Pancreas (tissue), 10 donors: ENCODE data around the gene CCDC6. TPM values are rescaled to one million over a fixed set of nuclear protein-coding genes. Genes with fewer than 3 reads are reported as not detected.
A peak's percentile ranks its signal among the peaks of the same experiment; 100 is the strongest.

Experiments used
- ATAC-seq, 4 donors: fragments of 200-7000 bp; cut with Tn5 transposase; one replicate each; pipeline versions ENCODE4 v1.8.0 to v1.9.1; 2020; ENCODE audit warnings: mild to moderate bottlenecking in 4 of 4, moderate library complexity in 4 of 4
- DNase-seq, 6 donors: peaks; one replicate each; pipeline ENCODE4 v3.0.0-alpha.2; 2020
- FAIRE-seq: peaks from 2 replicates; lab custom pipeline; 2012; peaks lifted over from hg19 to GRCh38; lab: Jason Lieb, UNC
- H3K27ac ChIP-seq, 4 donors: fragments of 200-600 bp; sonication (generic); 1 replicate in 3 of 4; 2 replicates in 1 of 4; pipeline versions ENCODE4 v1.5.0 to v1.8.0; 2020
- H3K27me3 ChIP-seq, 4 donors: fragments of 200-600 bp; one replicate each; pipeline ENCODE4 v1.8.0; 2021
- H3K36me3 ChIP-seq, 3 donors: fragments of 200-600 bp; sonication (generic) in 1 of 3; one replicate each; pipeline versions ENCODE4 v1.5.0 to v1.8.0; 2020 to 2021
- H3K4me1 ChIP-seq, 3 donors: fragments of 200-600 bp; one replicate each; pipeline ENCODE4 v1.8.0; 2021
- H3K4me3 ChIP-seq, 4 donors: fragments of 200-600 bp; sonication (generic) in 2 of 4; one replicate each; pipeline versions ENCODE4 v1.5.0 to v1.8.0; 2020 to 2021
- H3K9me3 ChIP-seq, 4 donors: fragments of 200-600 bp; one replicate each; pipeline ENCODE4 v1.8.0; 2021
- WGBS, 2 donors: extraction: QIAGEN DNeasy Blood & Tissue Kit; methylation state at CpG; one replicate each; pipeline ENCODE4 v1.1.7; 2013; 5-methylcytosine and 5-hydroxymethylcytosine counted together
- intact Hi-C, 3 donors: fragments of 100-400 bp; cut with DNase I; formaldehyde crosslinking; loops; one replicate each; pipeline versions ENCODE4 v1.11.1 to v1.14.2; 2022
- polyA plus RNA-seq, 2 donors: library from polyadenylated mRNA; stranded (reverse); fragments of 200-250 nt; gene quantifications; one replicate each; pipeline ENCODE4 v1.2.3, GENCODE V29; 2013
- total RNA-seq, 6 donors: library from RNA; stranded (reverse); fragmentation: NEBNext Ultra II Directional in 4 of 6; extraction: Animal tissue kit (Norgen Biotek cat#: 25700) in 4 of 6; gene quantifications; one replicate each; pipeline versions ENCODE4 v1.2.1 to v1.2.4, GENCODE V29; 2021 to 2023
- TF ChIP-seq, protein P1 (sequence below), 4 donors: fragments of 200-600 bp; sonication (generic) in 3 of 4; IDR thresholded peaks; one replicate each; pipeline versions ENCODE4 v1.5.0 to v1.8.0; 2021; ENCODE audit warnings: antibody characterized with exemption in 4 of 4
- donor health status: healthy with polysubstance abuse.
- donor health status: DM: no; HTN: no; CAD: no; lungs with moderate emphysema.
- donor health status: DM: no; HTN: no; CAD: no.
- donor health status: control.
- donor health status: control.
- donor health status: Bipolar disorder and iron deficiency.
- donor health status: DM: yes; HTN: yes; CAD: no.
- donor health status: DM: no; HTN: no; CAD: no.
- donor health status: DM: no; HTN: no; CAD: no.
- donor health status: DM: yes; HTN: yes; CAD: no.

Gene CCDC6
- total and polyA plus RNA-seq, 8 donors, result 8.3 to 53.1 (median 29.0) TPM

GRCh38 chr10:59857049-59857448, 49.3 kb downstream of the CCDC6 start:
- H3K36me3 ChIP-seq, result no peaks in the 10 kb centered on the region
- no peaks in the 10 kb centered on the region for H3K27me3 ChIP-seq
- no peak for FAIRE-seq
- intact Hi-C loops, result no loop called here
- H3K4me1 ChIP-seq, result peaks cover 14 to 28% (median 14%) of the 10 kb centered on the region in 3 donors
- no peak overlapping the region for H3K4me3 ChIP-seq
- 45 to 55% methylated on average over 3 of the region's 3 CpGs for WGBS, 2 donors
- no peak for DNase-seq
- H3K27ac ChIP-seq, result no peak overlapping the region
- no peak for ATAC-seq
- no peaks in the 10 kb centered on the region for H3K9me3 ChIP-seq
- TF ChIP-seq, protein P1, sequence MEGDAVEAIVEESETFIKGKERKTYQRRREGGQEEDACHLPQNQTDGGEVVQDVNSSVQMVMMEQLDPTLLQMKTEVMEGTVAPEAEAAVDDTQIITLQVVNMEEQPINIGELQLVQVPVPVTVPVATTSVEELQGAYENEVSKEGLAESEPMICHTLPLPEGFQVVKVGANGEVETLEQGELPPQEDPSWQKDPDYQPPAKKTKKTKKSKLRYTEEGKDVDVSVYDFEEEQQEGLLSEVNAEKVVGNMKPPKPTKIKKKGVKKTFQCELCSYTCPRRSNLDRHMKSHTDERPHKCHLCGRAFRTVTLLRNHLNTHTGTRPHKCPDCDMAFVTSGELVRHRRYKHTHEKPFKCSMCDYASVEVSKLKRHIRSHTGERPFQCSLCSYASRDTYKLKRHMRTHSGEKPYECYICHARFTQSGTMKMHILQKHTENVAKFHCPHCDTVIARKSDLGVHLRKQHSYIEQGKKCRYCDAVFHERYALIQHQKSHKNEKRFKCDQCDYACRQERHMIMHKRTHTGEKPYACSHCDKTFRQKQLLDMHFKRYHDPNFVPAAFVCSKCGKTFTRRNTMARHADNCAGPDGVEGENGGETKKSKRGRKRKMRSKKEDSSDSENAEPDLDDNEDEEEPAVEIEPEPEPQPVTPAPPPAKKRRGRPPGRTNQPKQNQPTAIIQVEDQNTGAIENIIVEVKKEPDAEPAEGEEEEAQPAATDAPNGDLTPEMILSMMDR (IDR thresholded peaks at IDR 0.05), result no peak

- intact Hi-C loops, result no loop called here
- H3K36me3 ChIP-seq, result no peaks in the 10 kb centered on the region
- H3K27me3 ChIP-seq, result no peaks in the 10 kb centered on the region
- no peak overlapping the region for H3K4me3 ChIP-seq
- no peak overlapping the region for H3K27ac ChIP-seq
- ATAC-seq, result no peak
- FAIRE-seq, result no peak
- 71% methylated on average over 3 of the region's 3 CpGs for WGBS, 2 donors
- no peak for DNase-seq
- no peaks in the 10 kb centered on the region for H3K9me3 ChIP-seq
- TF ChIP-seq, protein P1 (IDR thresholded peaks at IDR 0.05), result no peak
- H3K4me1 ChIP-seq, result peaks cover 14 to 28% (median 14%) of the 10 kb centered on the region in 3 donors
Observed at GRCh38 chr10:59856104-59856503, 50.3 kb downstream of the CCDC6 start.

DNA sequence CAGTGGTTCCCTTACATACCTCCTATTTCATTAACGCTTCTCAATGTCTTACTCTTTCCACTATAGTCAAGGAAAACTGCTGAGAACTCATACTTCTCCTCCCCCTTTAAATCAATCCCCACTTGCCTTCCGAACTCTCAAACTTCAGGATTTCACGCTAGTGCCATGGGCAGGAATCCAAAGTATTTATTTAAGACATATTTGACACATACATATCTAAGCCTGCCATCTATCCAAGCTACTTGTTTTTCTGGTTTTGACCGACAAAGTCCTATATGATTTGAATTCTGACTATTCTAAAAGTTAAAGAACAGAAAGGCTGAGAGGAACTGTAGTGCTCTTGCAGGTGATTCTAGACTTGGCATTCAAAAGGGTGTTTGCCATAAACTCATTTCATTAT, 51.8 kb downstream of the CCDC6 start:
- no peak overlapping the region for H3K27ac ChIP-seq
- intact Hi-C loops, result no loop called here
- no peaks in the 10 kb centered on the region for H3K27me3 ChIP-seq
- FAIRE-seq, result no peak
- 40 to 47% methylated on average over 4 of the region's 4 CpGs for WGBS, 2 donors
- peaks cover 14 to 28% (median 14%) of the 10 kb centered on the region in 3 donors for H3K4me1 ChIP-seq
- H3K9me3 ChIP-seq, result no peaks in the 10 kb centered on the region
- no peaks in the 10 kb centered on the region for H3K36me3 ChIP-seq
- no peak overlapping the region for H3K4me3 ChIP-seq
- DNase-seq, result no peak
- TF ChIP-seq, protein P1 (IDR thresholded peaks at IDR 0.05), result no peak
- peak in 1 of 4 donors; percentile 17 for ATAC-seq

GRCh38 chr10:59852670-59853069, 53.7 kb downstream of the CCDC6 start:
- intact Hi-C loops, result no loop called here
- DNase-seq (no peak), FAIRE-seq (no peak), ATAC-seq (no peak)
- no peak overlapping the region for H3K27ac ChIP-seq
- peaks cover 14 to 26% (median 14%) of the 10 kb centered on the region in 3 donors for H3K4me1 ChIP-seq
- TF ChIP-seq, protein P1 (IDR thresholded peaks at IDR 0.05), result no peak
- H3K36me3 ChIP-seq, result no peaks in the 10 kb centered on the region
- no peak overlapping the region for H3K4me3 ChIP-seq
- H3K9me3 ChIP-seq, result no peaks in the 10 kb centered on the region
- WGBS, 2 donors, result 86 to 88% methylated on average over 1 of the region's 1 CpG
- no peaks in the 10 kb centered on the region for H3K27me3 ChIP-seq

DNA sequence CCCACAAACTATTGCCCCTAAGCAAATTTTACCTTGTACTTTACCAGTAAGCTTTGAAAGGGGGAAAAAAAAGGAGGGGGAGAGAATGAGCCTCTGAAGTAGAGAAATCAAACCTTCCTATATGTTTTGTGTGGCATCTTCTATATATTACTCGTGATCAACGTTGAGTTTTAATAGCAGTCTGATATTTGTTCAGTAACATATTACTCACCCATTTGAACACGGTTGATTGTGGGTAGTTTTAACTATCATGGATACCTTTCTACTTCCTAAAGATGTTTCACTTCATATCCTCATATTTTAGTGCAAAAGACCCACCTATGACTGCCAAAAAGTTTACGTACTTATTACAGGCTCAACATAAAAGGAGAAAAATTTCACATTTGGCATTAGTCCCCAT, 54.5 kb downstream of the CCDC6 start:
- no peak for FAIRE-seq
- intact Hi-C loops, result no loop called here

More for the DNA sequence above, 54.5 kb downstream of the CCDC6 start:
- DNase-seq, result no peak
- Histone ChIP-seq H3K9me3 (no peaks in the 10 kb centered on the region), H3K36me3 (peaks cover 0 to under 1% (median 0%) of the 10 kb centered on the region in 3 donors), H3K4me1 (peaks cover 8 to 18% (median 10%) of the 10 kb centered on the region in 3 donors), H3K4me3 (no peak overlapping the region), H3K27ac (no peak overlapping the region), H3K27me3 (no peaks in the 10 kb centered on the region)
- TF ChIP-seq, protein P1 (IDR thresholded peaks at IDR 0.05), result no peak
- WGBS, 2 donors, result 79 to 80% methylated on average over 4 of the region's 4 CpGs
- ATAC-seq, result no peak
